ENCODE results near the gene GATD1. TPM values are rescaled to one million over a fixed set of nuclear protein-coding genes. Genes with fewer than 3 reads are reported as not detected.

GATD1 gene
- total and polyA plus RNA-seq, 2 experiments from 2014 or later: 39.3 to 51.0 TPM

- Histone ChIP-seq H3K9me2 (ENCODE audit: insufficient read depth) (no peaks in the 10 kb centered on the region), H3K27ac (ENCODE audit: low read depth) (no peak overlapping the region), H3K4me2 (no peak overlapping the region), H3K79me2 (replicated peaks; ENCODE audit: insufficient read depth) (no peaks in the 10 kb centered on the region), H3K27me3 (ENCODE audit: insufficient read depth) (no peaks in the 10 kb centered on the region), H3K4me3 (no peak overlapping the region), H3K36me3 (ENCODE audit: insufficient read depth) (no peaks in the 10 kb centered on the region), H3F3A (replicated peaks; ENCODE audit: low read depth) (0 out of 2 replicates have a peak, but pooled peaks cover 22% of the 10 kb centered on the region), H4K20me1 (replicated peaks; ENCODE audit: insufficient read depth) (no peaks in the 10 kb centered on the region), H3K4me1 (ENCODE audit: insufficient read depth) (peaks cover 6% of the 10 kb centered on the region), H2AFZ (no peak overlapping the region)
- no peaks in the 10 kb centered on the region; the same call in 2 of the 3 replicates for H3K9me3 Mint-ChIP-seq
- ATAC-seq: no peak
- H3K27me3 Mint-ChIP-seq (ENCODE audit: insufficient read depth, low read depth, poor library complexity): peaks cover 19% of the 10 kb centered on the region
- peak; percentile 73 for DNase-seq (ENCODE audit: low spot score)
- H3K4me3 Mint-ChIP-seq: no peak overlapping the region; the same call in 2 of the 3 replicates
- TF ChIP-seq ZNF331 (CRISPR knock-in tag; IDR thresholded peaks at IDR 0.05; ENCODE audit: low read depth) (no peak), CTCF (conservative IDR thresholded peaks at IDR 0.05; ENCODE audit: low read depth in 2 of 2) (peak; percentile 81 to 92)
- H3K27ac Mint-ChIP-seq: no peak overlapping the region
- no peaks in the 10 kb centered on the region for H3K36me3 Mint-ChIP-seq (ENCODE audit: low read depth)
- peaks cover 9% of the 10 kb centered on the region; the same call in 2 of the 3 replicates for H3K4me1 Mint-ChIP-seq
Measured at GRCh38 chr11:723120-723883, 54.0 kb downstream of the GATD1 start.

- Histone ChIP-seq H3F3A (replicated peaks; ENCODE audit: low read depth) (0 out of 2 replicates have a peak, but pooled peaks cover 22% of the 10 kb centered on the region), H3K36me3 (ENCODE audit: insufficient read depth) (no peaks in the 10 kb centered on the region), H3K4me3 (no peak overlapping the region), H3K4me1 (ENCODE audit: insufficient read depth) (peaks cover 6% of the 10 kb centered on the region), H3K27ac (ENCODE audit: low read depth) (no peak overlapping the region), H4K20me1 (replicated peaks; ENCODE audit: insufficient read depth) (no peaks in the 10 kb centered on the region), H2AFZ (no peak overlapping the region), H3K79me2 (replicated peaks; ENCODE audit: insufficient read depth) (no peaks in the 10 kb centered on the region), H3K9me2 (ENCODE audit: insufficient read depth) (no peaks in the 10 kb centered on the region), H3K4me2 (no peak overlapping the region), H3K27me3 (ENCODE audit: insufficient read depth) (no peaks in the 10 kb centered on the region)
- Mint-ChIP-seq H3K36me3 (ENCODE audit: low read depth) (no peaks in the 10 kb centered on the region), H3K9me3 (no peaks in the 10 kb centered on the region; the same call in 2 of the 3 replicates), H3K4me1 (peaks cover 9% of the 10 kb centered on the region; the same call in 2 of the 3 replicates), H3K27ac (no peak overlapping the region), H3K4me3 (no peak overlapping the region), H3K27me3 (ENCODE audit: insufficient read depth, low read depth, poor library complexity) (peaks cover 18% of the 10 kb centered on the region)
- DNase-seq (ENCODE audit: low spot score) (no peak), ATAC-seq (no peak)
- TF ChIP-seq ETS1 (IDR thresholded peaks at IDR 0.05) (no peak), POLR2AphosphoS5 (IDR thresholded peaks at IDR 0.05; ENCODE audit: low read depth) (no peak), REST (IDR thresholded peaks at IDR 0.05; ENCODE audit: unreplicated experiment) (no peak), NANOG (IDR thresholded peaks at IDR 0.05; ENCODE audit: borderline replicate concordance) (no peak), EZH2 (IDR thresholded peaks at IDR 0.05; ENCODE audit: low read depth, unreplicated experiment) (no peak), STAT1 (IDR thresholded peaks at IDR 0.05; ENCODE audit: unreplicated experiment) (no peak)
Measured at GRCh38 chr11:722346-722811, 54.9 kb downstream of the GATD1 start.

All from GM23338 (cell line).